ENCODE data around the gene MCC. TPM values are rescaled to one million over a fixed set of nuclear protein-coding genes. Genes with fewer than 3 reads are reported as not detected.

MCC gene
- total RNA-seq, 4 donors from 2014 or later: 17.1 to 90.7 (median 40.1) TPM

GRCh38 chr5:113133211-113133975, 354.9 kb downstream of the MCC start:
- Histone ChIP-seq H3K36me3 (no peaks in the 10 kb centered on the region), H3K4me1 (no peaks in the 10 kb centered on the region), H3K4me3 (no peak overlapping the region), H3K9me3 (no peaks in the 10 kb centered on the region), H3K27me3 (no peaks in the 10 kb centered on the region), H3K27ac (no peak overlapping the region)
- TF ChIP-seq POLR2A (IDR thresholded peaks at IDR 0.05) (no peak), CTCF (IDR thresholded peaks at IDR 0.05) (no peak)
- DNase-seq: no peak
- intact Hi-C loops (cut with DNase I; ENCODE audit: low total_unique reads): no loop called here

GRCh38 chr5:113132564-113132963, 355.7 kb downstream of the MCC start:
- H3K27me3 ChIP-seq: no peaks in the 10 kb centered on the region
- no peak overlapping the region for H3K27ac ChIP-seq
- H3K4me1 ChIP-seq: no peaks in the 10 kb centered on the region
- H3K4me3 ChIP-seq: no peak overlapping the region
- TF ChIP-seq POLR2A (IDR thresholded peaks at IDR 0.05): no peak
- TF ChIP-seq CTCF (IDR thresholded peaks at IDR 0.05): no peak
- H3K36me3 ChIP-seq: no peaks in the 10 kb centered on the region
- no peak for DNase-seq
- intact Hi-C loops (cut with DNase I; ENCODE audit: low total_unique reads): no loop called here
- no peaks in the 10 kb centered on the region for H3K9me3 ChIP-seq

- TF ChIP-seq CTCF (IDR thresholded peaks at IDR 0.05) (no peak), POLR2A (IDR thresholded peaks at IDR 0.05) (no peak)
- Histone ChIP-seq H3K27ac (no peak overlapping the region), H3K27me3 (no peaks in the 10 kb centered on the region), H3K36me3 (no peaks in the 10 kb centered on the region), H3K4me3 (no peak overlapping the region), H3K4me1 (no peaks in the 10 kb centered on the region), H3K9me3 (no peaks in the 10 kb centered on the region)
- intact Hi-C loops (cut with DNase I; ENCODE audit: low total_unique reads): no loop called here
- no peak for DNase-seq
Measured at GRCh38 chr5:113128641-113129330, 359.5 kb downstream of the MCC start.

GRCh38 chr5:113128082-113128481, 360.2 kb downstream of the MCC start:
- TF ChIP-seq POLR2A (IDR thresholded peaks at IDR 0.05) (no peak), CTCF (IDR thresholded peaks at IDR 0.05) (no peak)
- DNase-seq: no peak
- Histone ChIP-seq H3K9me3 (no peaks in the 10 kb centered on the region), H3K4me1 (no peaks in the 10 kb centered on the region), H3K4me3 (no peak overlapping the region), H3K36me3 (no peaks in the 10 kb centered on the region), H3K27ac (no peak overlapping the region), H3K27me3 (no peaks in the 10 kb centered on the region)
- intact Hi-C loops (cut with DNase I; ENCODE audit: low total_unique reads): no loop called here

- TF ChIP-seq CTCF (IDR thresholded peaks at IDR 0.05) (no peak), POLR2A (IDR thresholded peaks at IDR 0.05) (no peak)
- intact Hi-C loops (cut with DNase I; ENCODE audit: low total_unique reads): no loop called here
- Histone ChIP-seq H3K4me1 (no peaks in the 10 kb centered on the region), H3K9me3 (no peaks in the 10 kb centered on the region), H3K27ac (no peak overlapping the region), H3K27me3 (no peaks in the 10 kb centered on the region), H3K4me3 (no peak overlapping the region), H3K36me3 (no peaks in the 10 kb centered on the region)
- DNase-seq: no peak
Measured at GRCh38 chr5:113127021-113127420, 361.2 kb downstream of the MCC start.

All from uterus (tissue), 4 donors.